Gastroesophageal sphincter (tissue), 3 donors: ENCODE results near the gene LILRA6.

ENCODE experiments used
- EP300 ChIP-seq: sonication (generic); formaldehyde crosslinking; IDR thresholded peaks from one replicate; pipeline ENCODE4 v1.6.1; 2017; ENCODE audit warnings: antibody characterized with exemption, mild to moderate bottlenecking
- POLR2A ChIP-seq, 2 donors: fragments of 450-650 bp; IDR thresholded peaks; one replicate each; pipeline ENCODE4 v1.6.1; 2017; ENCODE audit warnings: antibody characterized with exemption in 2 of 2, mild to moderate bottlenecking in 2 of 2, moderate library complexity in 1 of 2
- POLR2AphosphoS5 ChIP-seq: sonication (generic); formaldehyde crosslinking; IDR thresholded peaks from one replicate; pipeline ENCODE4 v1.6.1; 2017; ENCODE audit warnings: antibody characterized with exemption
- TF ChIP-seq, protein P1 (sequence below), 4 experiments: fragments of 200-600 bp in 2 of 4; fragments of 450-650 bp in 2 of 4; sonication (generic) in 1 of 4; IDR thresholded peaks; one replicate each; pipeline ENCODE4 v1.5.1; 2017 to 2019; ENCODE audit warnings: antibody characterized with exemption in 4 of 4, mild to moderate bottlenecking in 2 of 4, moderate library complexity in 2 of 4

DNA sequence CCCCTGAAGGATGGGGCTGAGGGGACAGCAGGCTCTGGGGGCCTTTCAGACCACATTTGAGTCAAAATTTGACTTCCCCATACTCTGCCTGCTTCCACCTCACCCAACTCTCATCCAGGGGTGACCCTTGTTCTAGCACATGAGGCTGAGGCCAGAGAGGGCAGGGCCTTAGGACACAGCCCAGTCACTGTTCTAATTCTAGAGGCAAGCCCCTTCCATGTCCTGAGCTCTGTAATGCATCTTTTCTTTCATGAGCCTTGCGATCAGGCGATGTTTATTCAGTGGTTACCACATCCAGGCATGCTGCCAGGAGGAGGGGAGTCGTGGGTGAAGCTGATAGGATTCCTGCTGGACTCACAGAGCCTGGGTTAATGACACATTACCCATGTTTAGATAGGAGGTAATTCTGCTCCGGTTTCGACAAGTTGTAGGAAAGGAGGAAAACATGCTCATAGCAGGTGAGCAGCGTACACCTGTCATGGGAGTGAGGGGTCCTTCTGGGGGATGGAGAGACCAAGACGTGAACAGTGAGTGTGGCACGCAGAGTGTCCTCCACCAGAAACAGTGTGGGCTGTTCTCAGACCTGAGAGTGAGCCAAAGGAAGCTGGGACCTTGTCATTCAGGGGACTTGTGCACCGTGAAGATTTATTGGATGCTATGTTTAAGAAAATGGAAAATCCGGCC lies 32.6 kb downstream of the LILRA6 start:
- TF ChIP-seq, protein P1, sequence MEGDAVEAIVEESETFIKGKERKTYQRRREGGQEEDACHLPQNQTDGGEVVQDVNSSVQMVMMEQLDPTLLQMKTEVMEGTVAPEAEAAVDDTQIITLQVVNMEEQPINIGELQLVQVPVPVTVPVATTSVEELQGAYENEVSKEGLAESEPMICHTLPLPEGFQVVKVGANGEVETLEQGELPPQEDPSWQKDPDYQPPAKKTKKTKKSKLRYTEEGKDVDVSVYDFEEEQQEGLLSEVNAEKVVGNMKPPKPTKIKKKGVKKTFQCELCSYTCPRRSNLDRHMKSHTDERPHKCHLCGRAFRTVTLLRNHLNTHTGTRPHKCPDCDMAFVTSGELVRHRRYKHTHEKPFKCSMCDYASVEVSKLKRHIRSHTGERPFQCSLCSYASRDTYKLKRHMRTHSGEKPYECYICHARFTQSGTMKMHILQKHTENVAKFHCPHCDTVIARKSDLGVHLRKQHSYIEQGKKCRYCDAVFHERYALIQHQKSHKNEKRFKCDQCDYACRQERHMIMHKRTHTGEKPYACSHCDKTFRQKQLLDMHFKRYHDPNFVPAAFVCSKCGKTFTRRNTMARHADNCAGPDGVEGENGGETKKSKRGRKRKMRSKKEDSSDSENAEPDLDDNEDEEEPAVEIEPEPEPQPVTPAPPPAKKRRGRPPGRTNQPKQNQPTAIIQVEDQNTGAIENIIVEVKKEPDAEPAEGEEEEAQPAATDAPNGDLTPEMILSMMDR (IDR thresholded peaks at IDR 0.05), result no peak
- TF ChIP-seq POLR2AphosphoS5 (peak; percentile 92), POLR2A (IDR thresholded peaks at IDR 0.05) (no peak), EP300 (no peak)
